GM12864 (cell line): ENCODE results near the gene NFASC.

Experiments used
- DNase-seq: peaks from one replicate; pipeline ENCODE4 v3.0.0-alpha.2; 2011; ENCODE audit warnings: low read depth
- H3K4me3 ChIP-seq: 2 replicates; pipeline ENCODE4 v1.5.1; 2011; ENCODE audit warnings: mild to moderate bottlenecking, low read depth, low read length, control low read depth
- TF ChIP-seq, protein P1 (sequence below): IDR thresholded peaks from 2 replicates; pipeline ENCODE4 v1.5.1; 2011; ENCODE audit warnings: low read depth, mild to moderate bottlenecking, moderate library complexity, low read length, control low read depth, inconsistent platforms; ENCODE audit errors: missing control alignments

NFASC gene

DNA sequence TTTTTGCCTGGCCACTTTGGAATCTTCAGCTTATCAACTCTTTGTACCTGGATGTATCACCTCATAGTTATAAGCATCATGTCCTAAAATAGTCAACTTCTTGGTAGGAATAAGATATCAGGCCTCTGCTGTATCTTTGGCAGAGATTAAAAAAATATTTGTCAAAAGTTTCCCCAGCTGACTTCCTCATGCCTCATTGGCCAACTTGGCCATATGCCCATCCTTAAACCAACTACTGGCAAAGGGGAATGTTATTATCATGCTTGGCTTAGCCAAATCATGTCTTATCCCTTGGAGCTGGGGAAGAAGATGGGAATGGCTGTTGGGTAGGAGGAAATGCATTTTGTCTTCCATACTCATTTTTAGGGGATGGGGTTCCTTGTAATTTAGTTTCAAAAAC lies 23.4 kb downstream of the NFASC start:
- DNase-seq: no peak
- TF ChIP-seq, protein P1, sequence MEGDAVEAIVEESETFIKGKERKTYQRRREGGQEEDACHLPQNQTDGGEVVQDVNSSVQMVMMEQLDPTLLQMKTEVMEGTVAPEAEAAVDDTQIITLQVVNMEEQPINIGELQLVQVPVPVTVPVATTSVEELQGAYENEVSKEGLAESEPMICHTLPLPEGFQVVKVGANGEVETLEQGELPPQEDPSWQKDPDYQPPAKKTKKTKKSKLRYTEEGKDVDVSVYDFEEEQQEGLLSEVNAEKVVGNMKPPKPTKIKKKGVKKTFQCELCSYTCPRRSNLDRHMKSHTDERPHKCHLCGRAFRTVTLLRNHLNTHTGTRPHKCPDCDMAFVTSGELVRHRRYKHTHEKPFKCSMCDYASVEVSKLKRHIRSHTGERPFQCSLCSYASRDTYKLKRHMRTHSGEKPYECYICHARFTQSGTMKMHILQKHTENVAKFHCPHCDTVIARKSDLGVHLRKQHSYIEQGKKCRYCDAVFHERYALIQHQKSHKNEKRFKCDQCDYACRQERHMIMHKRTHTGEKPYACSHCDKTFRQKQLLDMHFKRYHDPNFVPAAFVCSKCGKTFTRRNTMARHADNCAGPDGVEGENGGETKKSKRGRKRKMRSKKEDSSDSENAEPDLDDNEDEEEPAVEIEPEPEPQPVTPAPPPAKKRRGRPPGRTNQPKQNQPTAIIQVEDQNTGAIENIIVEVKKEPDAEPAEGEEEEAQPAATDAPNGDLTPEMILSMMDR: no peak
- H3K4me3 ChIP-seq: no peak overlapping the region

GRCh38 chr1:204894606-204895005 lies 23.9 kb downstream of the NFASC start:
- TF ChIP-seq, protein P1: no peak
- H3K4me3 ChIP-seq: no peak overlapping the region
- no peak for DNase-seq

- H3K4me3 ChIP-seq: no peak overlapping the region
- TF ChIP-seq, protein P1: no peak
- DNase-seq: no peak
Observed at GRCh38 chr1:204896023-204896422, 25.4 kb downstream of the NFASC start.

DNA sequence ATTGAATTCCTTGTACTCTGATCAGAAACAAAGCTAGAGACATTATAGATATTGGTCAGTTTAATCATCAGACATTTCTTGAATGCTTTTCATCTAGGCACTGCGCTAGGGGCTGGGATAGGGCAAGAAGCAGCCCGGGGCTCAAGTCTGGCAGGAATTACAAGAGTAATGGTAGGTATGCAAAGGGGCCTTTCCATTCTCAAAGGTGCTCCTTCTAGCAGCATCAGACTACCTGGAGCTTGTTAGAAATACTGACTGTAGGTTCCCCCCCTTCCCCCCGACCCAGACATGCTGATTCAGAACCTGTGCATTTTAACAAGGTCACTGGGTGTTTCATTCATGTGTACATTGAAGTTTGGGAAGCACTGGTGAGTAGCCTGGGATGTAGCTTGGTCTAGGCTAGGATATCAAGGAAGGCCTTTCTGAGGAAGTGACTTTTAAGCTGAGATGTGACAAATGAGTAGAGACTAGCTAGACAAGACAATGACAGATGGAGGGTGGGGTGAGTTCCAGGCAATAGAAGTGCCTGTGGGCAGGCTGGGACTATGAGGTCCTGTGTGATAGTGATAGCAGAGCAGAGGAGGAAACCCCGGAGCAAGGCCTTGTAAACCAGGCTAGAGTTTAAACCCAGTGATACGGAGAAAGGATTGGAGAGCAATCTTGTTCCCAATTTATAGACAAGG lies 26.3 kb downstream of the NFASC start:
- DNase-seq: no peak
- H3K4me3 ChIP-seq: no peak overlapping the region
- TF ChIP-seq, protein P1: no peak

DNA sequence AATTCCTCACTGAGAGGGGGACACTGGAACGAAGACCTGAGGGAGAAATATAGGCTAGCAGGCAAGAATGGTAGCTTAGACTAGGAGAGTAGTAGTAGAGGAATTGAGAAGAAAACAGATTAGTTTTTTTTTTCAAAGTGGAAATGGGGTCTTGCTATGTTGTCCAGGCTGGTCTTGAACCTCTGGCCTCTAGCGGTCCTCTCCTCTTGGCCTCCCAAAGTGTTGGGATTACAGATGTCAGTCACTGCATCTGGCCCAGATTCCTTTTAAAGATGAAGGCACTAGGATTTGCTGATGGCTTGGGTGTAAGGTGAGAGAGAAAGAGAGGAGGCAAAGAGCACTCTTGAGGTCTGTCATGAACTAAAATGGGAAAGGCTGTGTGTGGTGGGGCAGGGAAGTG lies 30.1 kb downstream of the NFASC start:
- no peak overlapping the region for H3K4me3 ChIP-seq
- TF ChIP-seq, protein P1: no peak
- DNase-seq: no peak

DNA sequence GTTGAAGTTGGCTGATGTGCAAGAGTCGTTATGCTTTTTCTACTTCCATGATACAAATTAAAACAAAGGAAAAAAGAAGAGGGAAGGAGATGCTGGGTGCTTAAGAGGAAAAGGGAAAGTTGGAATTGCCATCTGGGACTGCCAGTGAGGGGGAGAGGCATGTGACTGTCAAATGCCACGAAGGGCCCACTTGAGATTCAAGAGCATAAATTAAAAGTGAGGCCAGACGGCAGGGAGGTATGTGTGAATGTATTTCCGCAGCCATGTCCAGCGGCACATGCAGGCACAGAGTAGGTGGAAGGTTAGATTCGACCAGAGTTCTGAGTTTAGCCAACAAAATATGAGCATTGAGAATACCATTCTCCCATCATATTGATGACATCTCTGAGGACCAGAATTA lies 32.0 kb downstream of the NFASC start:
- TF ChIP-seq, protein P1: no peak
- H3K4me3 ChIP-seq: no peak overlapping the region
- no peak for DNase-seq

- TF ChIP-seq, protein P1: no peak
- no peak overlapping the region for H3K4me3 ChIP-seq
- DNase-seq: no peak
Observed at GRCh38 chr1:204904228-204904810, 33.7 kb downstream of the NFASC start.
